ENCODE measurements around the gene CAPN7.

GRCh38 chr3:15197340-15198029, 8.6 kb upstream of the CAPN7 start:
- TF ChIP-seq POLR2A (IDR thresholded peaks at IDR 0.05): no peak
- no peak for TF ChIP-seq CTCF (IDR thresholded peaks at IDR 0.05 in 4 of 5, conservative IDR thresholded peaks at IDR 0.05 in 1 of 5)
